Mucosa of stomach (tissue), 1 donor: ENCODE measurements around the gene FOXN3.

Source experiments
- H3K27me3 ChIP-seq: one replicate; pipeline ENCODE4 v1.7.0; 2013; ENCODE audit warnings: mild to moderate bottlenecking, low read length; ENCODE audit not compliant: control insufficient read depth, insufficient read depth
- H3K36me3 ChIP-seq: one replicate; pipeline ENCODE4 v1.7.0; 2013; ENCODE audit warnings: low read length; ENCODE audit not compliant: control insufficient read depth, insufficient read depth
- H3K4me1 ChIP-seq: one replicate; pipeline ENCODE4 v1.7.0; 2013; ENCODE audit warnings: mild to moderate bottlenecking, low read length; ENCODE audit not compliant: control insufficient read depth, insufficient read depth
- H3K4me3 ChIP-seq: one replicate; pipeline ENCODE4 v1.7.0; 2013; ENCODE audit warnings: low read length
- H3K9ac ChIP-seq: one replicate; pipeline ENCODE4 v1.7.0; 2013; ENCODE audit warnings: mild to moderate bottlenecking, low read length, moderate library complexity
- H3K9me3 ChIP-seq: one replicate; pipeline ENCODE4 v1.7.0; 2013; ENCODE audit warnings: mild to moderate bottlenecking, low read length, moderate library complexity; ENCODE audit not compliant: control insufficient read depth
- donor health status: Pancreatic carcinoma.

The FOXN3 gene

DNA sequence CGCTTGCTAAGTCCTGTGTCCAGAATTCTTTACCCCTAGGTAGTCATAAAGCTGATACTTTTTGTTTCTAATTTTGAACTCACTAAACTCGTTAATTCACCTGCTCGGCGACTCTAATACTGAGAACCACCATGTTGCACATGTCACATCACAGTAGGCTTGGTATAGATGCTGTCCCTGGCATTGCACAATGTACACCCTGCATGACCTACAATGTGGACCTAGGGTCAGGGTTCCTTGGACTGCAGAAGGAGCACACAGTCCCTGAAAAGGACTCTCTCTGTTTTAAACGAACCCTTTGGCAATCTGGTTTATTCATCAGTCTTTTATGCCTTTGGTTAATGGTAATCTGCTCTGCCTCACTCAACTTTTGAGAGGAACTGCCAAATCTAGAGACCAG is 272.4 kb downstream of the FOXN3 start:
- H3K9me3 ChIP-seq = no peaks in the 10 kb centered on the region
- peaks cover 7% of the 10 kb centered on the region for H3K4me1 ChIP-seq
- H3K9ac ChIP-seq = no peak overlapping the region
- no peaks in the 10 kb centered on the region for H3K27me3 ChIP-seq
- H3K36me3 ChIP-seq = no peaks in the 10 kb centered on the region
- no peak overlapping the region for H3K4me3 ChIP-seq

DNA sequence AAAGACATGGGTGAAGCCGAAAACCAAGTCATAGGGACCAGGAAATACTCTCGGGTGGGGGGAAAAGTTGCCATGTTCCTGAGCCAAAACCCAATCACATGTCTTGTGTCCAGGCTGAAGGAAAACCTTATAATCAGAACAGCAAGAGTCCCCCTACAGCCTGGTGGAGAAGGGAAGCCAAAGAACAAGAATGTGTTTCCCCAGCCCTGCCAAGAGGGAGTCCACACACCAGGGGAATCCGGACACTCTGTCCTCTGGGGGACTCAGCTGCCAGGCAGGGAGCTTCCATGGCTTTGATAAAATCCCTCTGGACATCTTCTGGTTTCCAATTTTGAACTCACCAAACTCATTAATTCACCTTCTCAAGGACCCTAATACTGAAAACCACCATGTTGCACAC is 273.0 kb downstream of the FOXN3 start:
- Histone ChIP-seq H3K4me1 (peaks cover 12% of the 10 kb centered on the region), H3K4me3 (no peak overlapping the region), H3K36me3 (no peaks in the 10 kb centered on the region), H3K9ac (no peak overlapping the region), H3K9me3 (no peaks in the 10 kb centered on the region), H3K27me3 (no peaks in the 10 kb centered on the region)

DNA sequence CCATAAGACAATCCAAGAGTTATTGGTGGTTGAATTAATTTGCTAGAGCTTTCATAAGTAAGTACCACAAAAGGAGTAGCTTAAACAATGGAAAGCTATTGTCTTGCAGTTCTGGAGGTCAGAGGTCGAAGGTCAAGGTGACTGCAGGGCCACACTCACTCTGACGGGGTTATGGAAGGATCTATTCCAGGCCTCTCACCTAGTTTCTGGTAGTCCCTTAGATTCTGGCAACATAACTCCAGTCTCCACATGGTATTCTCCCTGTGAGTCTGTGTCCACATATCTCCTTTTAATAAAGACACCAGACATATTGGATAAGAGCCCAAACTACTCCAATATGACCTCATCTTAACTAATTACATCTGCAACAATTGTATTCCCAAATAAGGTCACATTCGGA is 273.4 kb downstream of the FOXN3 start:
- H3K27me3 ChIP-seq = no peaks in the 10 kb centered on the region
- H3K4me1 ChIP-seq = peaks cover 16% of the 10 kb centered on the region
- H3K9ac ChIP-seq = no peak overlapping the region
- no peak overlapping the region for H3K4me3 ChIP-seq
- no peaks in the 10 kb centered on the region for H3K36me3 ChIP-seq
- no peaks in the 10 kb centered on the region for H3K9me3 ChIP-seq

DNA sequence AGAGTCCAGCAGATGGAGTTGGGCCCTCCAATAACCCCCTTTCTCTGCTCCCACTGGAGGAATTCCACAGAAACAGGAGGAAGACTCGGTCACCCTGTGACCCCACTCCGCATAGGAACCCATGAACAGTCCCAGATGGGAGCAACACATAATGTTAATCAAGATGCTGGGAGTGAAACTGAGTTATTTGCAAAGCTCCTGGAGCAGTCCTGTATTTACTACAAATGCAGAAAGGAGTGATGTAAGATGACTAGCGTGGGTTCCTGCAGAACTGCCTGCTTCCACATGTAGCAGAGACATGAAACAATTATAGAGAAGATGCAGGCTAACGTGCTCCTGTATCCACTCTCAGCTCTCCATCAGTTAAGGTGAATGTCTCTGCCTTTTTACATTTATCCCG is 274.7 kb downstream of the FOXN3 start:
- peaks cover 26% of the 10 kb centered on the region for H3K4me1 ChIP-seq
- H3K9ac ChIP-seq = no peak overlapping the region

DNA sequence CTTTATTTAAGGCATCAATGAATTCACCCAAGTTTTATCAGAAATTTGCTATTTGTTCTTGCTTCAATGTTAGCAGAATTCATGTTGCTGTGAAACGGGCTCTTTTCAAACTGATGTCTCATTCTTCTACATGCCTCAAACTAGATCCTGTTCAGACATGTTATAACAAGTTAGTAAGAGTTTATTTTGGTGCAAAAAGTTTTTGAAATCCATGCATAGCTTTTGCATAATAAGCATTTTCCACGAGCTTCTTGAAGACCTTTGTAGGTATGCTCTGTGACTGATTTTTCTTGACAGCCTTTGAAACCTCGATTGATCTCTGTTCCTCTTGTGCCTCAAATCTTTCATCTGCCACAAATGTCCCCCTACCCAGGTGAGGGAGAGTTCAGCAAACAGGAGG is 275.2 kb downstream of the FOXN3 start:
- H3K4me1 ChIP-seq = peaks cover 31% of the 10 kb centered on the region
- no peak overlapping the region for H3K9ac ChIP-seq
- no peaks in the 10 kb centered on the region for H3K27me3 ChIP-seq
- H3K4me3 ChIP-seq = no peak overlapping the region
- H3K36me3 ChIP-seq = no peaks in the 10 kb centered on the region
- H3K9me3 ChIP-seq = no peaks in the 10 kb centered on the region

More for the DNA sequence above, 274.7 kb downstream of the FOXN3 start:
- no peak overlapping the region for H3K4me3 ChIP-seq
- no peaks in the 10 kb centered on the region for H3K36me3 ChIP-seq
- H3K27me3 ChIP-seq = no peaks in the 10 kb centered on the region
- no peaks in the 10 kb centered on the region for H3K9me3 ChIP-seq

DNA sequence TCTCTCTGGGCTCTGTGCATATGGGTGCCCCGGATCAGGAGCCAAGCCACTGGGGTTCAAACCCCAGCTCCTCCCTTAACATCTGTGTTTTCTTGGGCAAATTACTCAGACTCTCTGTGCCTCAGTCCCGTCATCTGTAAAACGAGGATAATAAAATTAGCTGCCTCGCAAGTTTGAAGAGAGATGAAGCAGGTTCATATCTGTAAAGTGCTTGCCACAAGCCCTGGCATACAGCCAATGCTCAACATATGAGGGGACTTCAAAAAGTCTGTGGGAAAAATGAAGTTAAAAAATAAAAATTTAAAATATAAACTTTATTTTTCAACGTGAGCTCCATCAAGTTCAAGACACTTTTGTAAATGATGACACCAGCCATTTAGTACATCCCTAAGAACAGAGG is 276.7 kb downstream of the FOXN3 start:
- Histone ChIP-seq H3K4me3 (no peak overlapping the region), H3K27me3 (no peaks in the 10 kb centered on the region), H3K9me3 (no peaks in the 10 kb centered on the region), H3K4me1 (peaks cover 31% of the 10 kb centered on the region), H3K36me3 (no peaks in the 10 kb centered on the region), H3K9ac (no peak overlapping the region)

DNA sequence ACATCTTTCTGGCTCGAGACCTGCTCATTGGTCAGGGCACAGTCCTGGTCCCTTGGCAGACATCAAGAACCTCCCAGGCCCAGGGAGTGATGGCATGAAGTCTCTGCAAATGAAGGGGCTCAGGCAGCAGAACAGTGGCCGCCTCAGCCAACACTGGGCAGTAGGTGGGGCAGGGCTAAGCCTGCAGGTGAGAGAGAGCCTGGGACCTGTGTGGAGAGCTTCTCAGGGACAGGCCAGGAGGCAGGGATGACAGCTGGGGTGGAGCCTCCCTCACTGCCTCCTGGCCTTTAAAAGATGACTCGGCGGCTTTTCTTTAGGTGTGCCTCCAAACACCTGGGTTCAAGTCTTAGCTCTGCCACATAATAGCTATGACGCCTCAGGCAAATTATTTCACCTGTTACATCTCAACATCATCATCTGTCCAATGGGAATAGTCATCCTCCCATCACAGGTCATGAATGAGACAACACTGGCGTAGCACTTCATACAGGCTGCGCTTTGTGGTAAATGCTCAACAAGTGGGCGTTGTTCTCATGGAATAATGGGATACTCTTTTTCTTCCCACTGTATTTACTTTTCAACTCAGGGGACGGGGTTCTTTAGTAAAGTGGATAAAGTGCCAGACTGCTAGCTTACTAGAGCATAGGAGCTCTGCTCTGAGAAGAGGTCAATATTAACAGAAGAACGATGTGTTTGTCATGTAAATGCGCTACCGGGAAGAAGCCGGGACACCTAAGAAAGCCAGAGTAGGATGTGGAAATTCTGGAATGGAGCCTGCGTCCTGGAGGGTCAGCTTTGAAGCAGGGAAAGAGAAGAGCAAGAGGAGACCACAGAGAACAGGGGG is 277.4 kb downstream of the FOXN3 start:
- Histone ChIP-seq H3K9ac (no peak overlapping the region), H3K27me3 (no peaks in the 10 kb centered on the region), H3K4me1 (peaks cover 36% of the 10 kb centered on the region), H3K9me3 (no peaks in the 10 kb centered on the region), H3K4me3 (no peak overlapping the region), H3K36me3 (no peaks in the 10 kb centered on the region)

DNA sequence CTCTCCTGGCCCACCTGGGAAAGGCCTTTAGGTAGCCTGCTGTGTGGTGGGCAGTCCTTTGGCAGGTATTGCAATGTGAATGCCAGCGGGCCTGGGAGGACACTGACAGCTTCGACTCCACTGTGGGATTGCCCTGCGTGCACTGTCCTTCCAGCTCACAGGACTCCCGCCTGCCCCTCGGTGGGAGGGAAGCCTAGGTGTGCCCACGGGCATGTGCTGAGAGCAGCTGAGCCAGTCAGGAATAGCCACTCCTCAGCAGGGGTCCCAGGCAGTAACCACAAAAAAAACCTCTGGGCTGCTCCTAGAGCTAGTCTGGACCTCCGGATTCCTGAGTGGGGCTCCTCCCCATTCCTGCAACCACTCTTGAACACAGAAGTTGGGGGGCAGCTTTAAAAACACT is 278.2 kb downstream of the FOXN3 start:
- H3K27me3 ChIP-seq = no peaks in the 10 kb centered on the region
- peaks cover 36% of the 10 kb centered on the region for H3K4me1 ChIP-seq

DNA sequence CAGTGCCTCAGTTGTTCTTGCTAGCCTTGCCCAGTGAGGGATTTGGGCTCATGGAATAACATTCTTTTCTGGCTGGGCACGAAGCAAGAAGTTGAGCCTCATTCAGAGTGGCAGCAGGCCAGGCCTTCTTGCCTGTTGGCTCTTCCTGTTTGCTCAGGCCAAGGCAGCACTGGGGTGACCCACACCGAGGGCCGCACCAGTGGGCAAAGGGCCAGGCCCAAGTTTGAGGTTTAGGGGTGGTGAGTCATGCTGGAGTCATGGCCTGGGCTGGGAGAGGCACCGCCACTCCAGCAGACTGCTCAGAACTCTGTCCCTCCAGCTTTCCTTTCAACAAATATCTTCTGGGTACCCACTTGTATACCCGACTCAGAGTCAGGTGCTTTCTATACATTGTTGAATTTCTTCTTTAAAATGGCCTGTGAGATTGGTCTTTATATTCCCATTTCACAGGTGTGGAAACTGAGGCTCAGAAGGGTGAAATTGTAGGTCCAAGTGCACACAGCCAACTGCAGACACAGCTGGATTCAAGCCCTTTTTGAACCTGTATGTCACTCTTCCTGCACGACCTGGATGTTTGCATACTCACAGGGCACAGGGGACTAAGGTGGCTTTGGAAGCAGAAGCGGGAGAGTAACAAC is 279.4 kb downstream of the FOXN3 start:
- Histone ChIP-seq H3K36me3 (no peaks in the 10 kb centered on the region), H3K27me3 (no peaks in the 10 kb centered on the region), H3K9me3 (no peaks in the 10 kb centered on the region), H3K4me3 (no peak overlapping the region), H3K9ac (no peak overlapping the region), H3K4me1 (peaks cover 36% of the 10 kb centered on the region)

More for the DNA sequence above, 278.2 kb downstream of the FOXN3 start:
- Histone ChIP-seq H3K4me3 (no peak overlapping the region), H3K9ac (no peak overlapping the region), H3K9me3 (no peaks in the 10 kb centered on the region), H3K36me3 (no peaks in the 10 kb centered on the region)

DNA sequence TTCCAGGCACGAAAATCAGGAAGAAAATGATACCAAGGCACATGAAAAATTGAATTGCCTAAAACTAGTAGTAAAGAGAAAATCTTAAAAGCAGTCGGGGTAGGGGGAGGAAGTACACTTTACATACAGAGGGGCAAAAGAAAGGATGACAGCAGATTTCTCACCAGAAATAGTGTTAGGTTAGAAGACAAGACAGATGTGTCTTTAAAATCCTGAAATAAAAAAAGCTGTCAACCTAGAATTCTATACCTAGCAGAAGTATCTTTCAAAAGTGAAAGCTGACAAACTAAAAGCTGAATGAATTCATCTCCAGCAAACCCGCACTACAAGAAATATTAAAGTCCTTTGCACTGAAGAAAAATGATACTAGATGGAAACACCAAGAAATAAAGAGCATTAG is 280.4 kb downstream of the FOXN3 start:
- Histone ChIP-seq H3K36me3 (no peaks in the 10 kb centered on the region), H3K9me3 (no peaks in the 10 kb centered on the region), H3K4me3 (no peak overlapping the region), H3K4me1 (peaks cover 36% of the 10 kb centered on the region), H3K9ac (no peak overlapping the region), H3K27me3 (no peaks in the 10 kb centered on the region)

DNA sequence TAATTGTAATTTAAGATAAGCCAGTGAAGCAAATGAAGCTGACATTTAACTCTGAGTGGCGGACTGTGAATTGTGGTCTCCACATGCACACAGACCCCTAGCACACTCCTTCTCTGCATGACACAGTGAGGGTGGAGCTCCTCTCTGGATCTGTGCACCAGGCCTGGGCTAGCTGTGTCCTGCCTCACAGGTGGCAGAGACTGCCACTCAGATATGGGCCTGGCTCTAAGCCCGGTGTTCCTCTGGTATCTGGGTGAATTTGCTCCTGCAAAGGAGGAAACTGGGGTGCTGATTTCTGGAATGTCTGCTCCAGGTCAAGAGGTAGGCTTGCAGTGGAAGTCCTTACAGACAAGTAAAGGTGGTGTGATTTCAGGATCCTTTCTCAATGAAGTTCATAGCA is 282.4 kb downstream of the FOXN3 start:
- Histone ChIP-seq H3K9ac (no peak overlapping the region), H3K36me3 (no peaks in the 10 kb centered on the region), H3K4me1 (peaks cover 29% of the 10 kb centered on the region), H3K9me3 (no peaks in the 10 kb centered on the region), H3K4me3 (no peak overlapping the region), H3K27me3 (no peaks in the 10 kb centered on the region)

DNA sequence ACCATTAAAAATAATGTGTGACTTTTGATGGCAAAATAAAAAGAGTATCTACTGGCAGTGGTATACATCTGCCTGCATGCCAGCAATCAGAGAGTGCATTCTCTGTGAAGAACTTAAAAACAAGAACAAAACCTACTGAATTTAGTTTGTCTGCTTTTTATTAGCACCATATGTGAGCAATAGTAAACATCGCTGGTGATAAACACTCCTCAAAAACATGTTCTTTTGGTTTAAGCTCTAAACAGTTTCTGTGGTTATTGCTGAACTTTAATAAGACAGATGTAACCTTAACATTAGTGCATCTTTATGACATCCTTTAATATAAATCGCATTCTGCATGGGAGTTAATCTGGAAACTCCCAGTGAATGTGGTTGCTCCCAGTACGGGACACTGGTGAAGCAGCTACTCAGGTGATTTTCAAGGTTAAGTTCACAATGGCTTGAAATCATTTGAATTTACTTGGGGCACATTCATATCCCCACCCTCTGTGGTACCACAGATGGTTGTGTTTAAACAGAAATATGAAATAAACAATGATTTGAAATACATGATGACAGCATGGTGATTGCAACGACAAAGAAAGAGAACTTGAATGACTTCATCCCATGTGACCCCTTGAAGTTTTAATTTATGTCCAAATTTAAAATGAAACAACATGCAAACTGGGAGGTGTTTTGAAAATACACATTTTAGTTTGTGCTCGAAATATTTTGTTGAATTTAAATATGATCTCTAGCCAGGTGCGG is 285.9 kb downstream of the FOXN3 start:
- Histone ChIP-seq H3K9ac (no peak overlapping the region), H3K36me3 (no peaks in the 10 kb centered on the region), H3K27me3 (no peaks in the 10 kb centered on the region), H3K9me3 (no peaks in the 10 kb centered on the region), H3K4me1 (peaks cover 5% of the 10 kb centered on the region), H3K4me3 (no peak overlapping the region)
